ENCODE results near the gene PLXNA3.
A peak's percentile ranks its signal among the peaks of the same experiment; 100 is the strongest.
"Not testable (repeated sequence)": the region's sequence is repeated elsewhere in the genome, so short reads cannot be mapped to it uniquely, and the experiment has no call there.

PLXNA3 gene

GRCh38 chrX:154501423-154501822 is 43.3 kb downstream of the PLXNA3 start:
- not testable (repeated sequence) for DNase-seq (ENCODE audit: low read depth in 3 of 3)

GRCh38 chrX:154502098-154502497 is 44.0 kb downstream of the PLXNA3 start:
- DNase-seq (ENCODE audit: low read depth in 3 of 3), result no peak

GRCh38 chrX:154502989-154503388 is 44.9 kb downstream of the PLXNA3 start:
- no peak for DNase-seq (ENCODE audit: low read depth in 3 of 3)

GRCh38 chrX:154505734-154506133 is 47.7 kb downstream of the PLXNA3 start:
- DNase-seq (ENCODE audit: low read depth in 3 of 3), result no peak

- no peak for DNase-seq (ENCODE audit: low read depth in 3 of 3)
Observed at GRCh38 chrX:154506483-154507332, 48.6 kb downstream of the PLXNA3 start.

GRCh38 chrX:154507673-154508383 is 49.7 kb downstream of the PLXNA3 start:
- no peak for DNase-seq (ENCODE audit: low read depth in 3 of 3)

GRCh38 chrX:154508384-154508745 is 50.3 kb downstream of the PLXNA3 start:
- DNase-seq (ENCODE audit: low read depth in 3 of 3), result no peak

- no peak for DNase-seq (ENCODE audit: low read depth in 3 of 3)
Observed at GRCh38 chrX:154509455-154509854, 51.4 kb downstream of the PLXNA3 start.

- no peak for DNase-seq (ENCODE audit: low read depth in 3 of 3)
Observed at GRCh38 chrX:154511761-154512160, 53.7 kb downstream of the PLXNA3 start.

GRCh38 chrX:154512879-154513553 is 54.9 kb downstream of the PLXNA3 start:
- DNase-seq (ENCODE audit: low read depth in 3 of 3), result no peak

- no peak for DNase-seq (ENCODE audit: low read depth in 3 of 3)
Observed at GRCh38 chrX:154513716-154514115, 55.6 kb downstream of the PLXNA3 start.

- peak in 1 of 3 experiments; percentile 15 for DNase-seq (ENCODE audit: low read depth in 3 of 3)
Observed at GRCh38 chrX:154515090-154515965, 57.2 kb downstream of the PLXNA3 start.

GRCh38 chrX:154515966-154516655 is 58.0 kb downstream of the PLXNA3 start, which contains the start of gene FAM3A:
FAM3A (minus strand) TSS chrX:154516232; CDS start chrX:154515772, 460 bp downstream.
- peak; percentile 83 to 92 (median 85) for DNase-seq (ENCODE audit: low read depth in 3 of 3)

GRCh38 chrX:154516656-154517100 is 58.6 kb downstream of the PLXNA3 start:
- no peak for DNase-seq (ENCODE audit: low read depth in 3 of 3)

GRCh38 chrX:154517101-154517781 is 59.2 kb downstream of the PLXNA3 start:
- DNase-seq (ENCODE audit: low read depth in 3 of 3), result no peak

GRCh38 chrX:154519389-154519788 is 61.3 kb downstream of the PLXNA3 start:
- no peak for DNase-seq (ENCODE audit: low read depth in 3 of 3)

GRCh38 chrX:154525606-154526490 is 67.8 kb downstream of the PLXNA3 start:
- DNase-seq (ENCODE audit: low read depth in 3 of 3), result no peak

GRCh38 chrX:154526901-154527675 is 69.0 kb downstream of the PLXNA3 start:
- peak in 1 of 3 experiments; percentile 66 for DNase-seq (ENCODE audit: low read depth in 3 of 3)
